Left lung (tissue), 10 donors: ENCODE data around the gene PDK2. TPM values are rescaled to one million over a fixed set of nuclear protein-coding genes. Genes with fewer than 3 reads are reported as not detected.
A peak's percentile ranks its signal among the peaks of the same experiment; 100 is the strongest.

Experiments
- ATAC-seq: fragments of 200-7000 bp; cut with Tn5 transposase; one replicate; pipeline ENCODE4 v1.9.1; 2020; ENCODE audit warnings: moderate library complexity
- DNase-seq, 4 donors: peaks; one replicate each; pipeline ENCODE4 v3.0.0-alpha.2; 2013 to 2020
- H3K27ac ChIP-seq, 2 donors: fragments of 200-600 bp; sonication (generic) in 1 of 2; one replicate each; pipeline versions ENCODE4 v1.5.0 to v1.8.0; 2020 to 2021
- H3K27me3 ChIP-seq, 2 donors: fragments of 200-600 bp; sonication (generic) in 1 of 2; one replicate each; pipeline versions ENCODE4 v1.5.0 to v1.8.0; 2020 to 2021
- H3K36me3 ChIP-seq, 2 donors: fragments of 200-600 bp; sonication (generic) in 1 of 2; one replicate each; pipeline versions ENCODE4 v1.5.0 to v1.8.0; 2020 to 2021
- H3K4me1 ChIP-seq, 2 donors: fragments of 200-600 bp; one replicate each; pipeline ENCODE4 v1.8.0; 2021
- H3K4me3 ChIP-seq, 2 donors: fragments of 200-600 bp; sonication (generic) in 1 of 2; one replicate each; pipeline versions ENCODE4 v1.5.0 to v1.8.0; 2020 to 2021; ENCODE audit warnings: mild to moderate bottlenecking in 1 of 2
- H3K9me3 ChIP-seq, 2 donors: fragments of 200-600 bp; sonication (generic) in 1 of 2; one replicate each; pipeline versions ENCODE4 v1.5.0 to v1.8.0; 2020 to 2021
- CTCF ChIP-seq, 2 donors: fragments of 200-600 bp; sonication (generic) in 1 of 2; IDR thresholded peaks; one replicate each; pipeline versions ENCODE4 v1.5.0 to v1.8.0; 2021; ENCODE audit warnings: antibody characterized with exemption in 2 of 2
- intact Hi-C, 2 donors: fragments of 100-400 bp; cut with DNase I; formaldehyde crosslinking; loops; one replicate each; pipeline versions ENCODE4 v1.11.2 to v1.14.2; 2022
- polyA plus RNA-seq, 6 donors: library from polyadenylated mRNA; unstranded; fragments of 120-200 nt; gene quantifications; one replicate each; pipeline ENCODE4 v1.2.1, GENCODE V29; 2013; ENCODE audit not compliant: insufficient read length in 6 of 6
- total RNA-seq, 2 donors: library from RNA; stranded (reverse); fragmentation: NEBNext Ultra II Directional; extraction: Animal tissue kit (Norgen Biotek cat#: 25700); gene quantifications; one replicate each; pipeline ENCODE4 v1.2.1, GENCODE V29; 2021
- donor health status: DM: no; HTN: yes; CAD: no.
- donor health status: DM: no; HTN: no; CAD: no.

PDK2 gene
- total and polyA plus RNA-seq, 8 donors: 20.7 to 83.8 (median 67.4) TPM

- Histone ChIP-seq H3K4me1 (peaks cover 37 to 97% of the 10 kb centered on the region in 2 donors), H3K36me3 (peaks cover 0 to 68% of the 10 kb centered on the region in 2 donors)
- TF ChIP-seq CTCF (IDR thresholded peaks at IDR 0.05): no peak
These were observed 48.5 kb downstream of the PDK2 start for GRCh38 chr17:50143461-50144176.

GRCh38 chr17:50144355-50144754 is 49.2 kb downstream of the PDK2 start:
- no peaks in the 10 kb centered on the region for H3K9me3 ChIP-seq
- ATAC-seq: no peak
- no peak overlapping the region for H3K4me3 ChIP-seq
- peaks cover 0 to 60% of the 10 kb centered on the region in 2 donors for H3K36me3 ChIP-seq
- H3K4me1 ChIP-seq: peaks cover 37 to 95% of the 10 kb centered on the region in 2 donors
- DNase-seq: no peak
- TF ChIP-seq CTCF (IDR thresholded peaks at IDR 0.05): no peak
- intact Hi-C loops: no loop called here
- H3K27me3 ChIP-seq: no peaks in the 10 kb centered on the region
- H3K27ac ChIP-seq: no peak overlapping the region

More at GRCh38 chr17:50143461-50144176, 48.5 kb downstream of the PDK2 start:
- H3K4me3 ChIP-seq: no peak overlapping the region
- H3K27me3 ChIP-seq: no peaks in the 10 kb centered on the region
- H3K9me3 ChIP-seq: no peaks in the 10 kb centered on the region
- ATAC-seq (no peak), DNase-seq (peak in 1 of 4 donors; percentile 71)
- H3K27ac ChIP-seq: no peak overlapping the region
- intact Hi-C loops: no loop called here

GRCh38 chr17:50144845-50145531 is 49.8 kb downstream of the PDK2 start:
- intact Hi-C loops: no loop called here
- ATAC-seq: no peak
- peak in 1 of 4 donors; percentile 57 for DNase-seq
- H3K4me3 ChIP-seq: no peak overlapping the region
- H3K36me3 ChIP-seq: peaks cover 0 to 54% of the 10 kb centered on the region in 2 donors
- H3K9me3 ChIP-seq: no peaks in the 10 kb centered on the region
- H3K27ac ChIP-seq: no peak overlapping the region
- H3K4me1 ChIP-seq: peaks cover 37 to 88% of the 10 kb centered on the region in 2 donors
- no peak for TF ChIP-seq CTCF (IDR thresholded peaks at IDR 0.05)
- no peaks in the 10 kb centered on the region for H3K27me3 ChIP-seq

- Histone ChIP-seq H3K9me3 (no peaks in the 10 kb centered on the region), H3K36me3 (peaks cover 0 to 47% of the 10 kb centered on the region in 2 donors), H3K27ac (peak overlapping the region in 1 of 2 donors; percentile 89), H3K4me1 (peaks cover 33 to 81% of the 10 kb centered on the region in 2 donors), H3K27me3 (no peaks in the 10 kb centered on the region), H3K4me3 (peak overlapping the region in 1 of 2 donors; percentile 98)
- no peak for TF ChIP-seq CTCF (IDR thresholded peaks at IDR 0.05)
- ATAC-seq: no peak
- peak in 1 of 4 donors; percentile 55 for DNase-seq
- intact Hi-C loops: no loop called here
These were observed 50.5 kb downstream of the PDK2 start for GRCh38 chr17:50145532-50146229.
